GM19239 (cell line): ENCODE measurements around the gene PKN2.

Source experiments
- DNase-seq: peaks from one replicate; pipeline ENCODE4 v3.0.0; 2011; ENCODE audit warnings: low spot score; ENCODE audit not compliant: insufficient read length
- FAIRE-seq: peaks from 2 replicates; lab custom pipeline; 2011; peaks lifted over from hg19 to GRCh38; lab: Jason Lieb, UNC

Gene PKN2

GRCh38 chr1:88730132-88730675, 46.1 kb downstream of the PKN2 start:
- FAIRE-seq (no peak), DNase-seq (no peak)

- FAIRE-seq (no peak), DNase-seq (no peak)
These were observed 46.9 kb downstream of the PKN2 start for GRCh38 chr1:88730995-88731394.

GRCh38 chr1:88731475-88732269, 47.6 kb downstream of the PKN2 start:
- DNase-seq: no peak
- FAIRE-seq: peak; percentile 56

- no peak for FAIRE-seq
- no peak for DNase-seq
These were observed 51.3 kb downstream of the PKN2 start for GRCh38 chr1:88735382-88735781.

- no peak for DNase-seq
- FAIRE-seq: no peak
These were observed 51.8 kb downstream of the PKN2 start for GRCh38 chr1:88735909-88736308.

- no peak for DNase-seq
- FAIRE-seq: peak; percentile 76
These were observed 52.7 kb downstream of the PKN2 start for GRCh38 chr1:88736633-88737248.

- FAIRE-seq (no peak), DNase-seq (no peak)
These were observed 53.4 kb downstream of the PKN2 start for GRCh38 chr1:88737338-88737927.

GRCh38 chr1:88740784-88741183, 56.7 kb downstream of the PKN2 start:
- DNase-seq (no peak), FAIRE-seq (no peak)

- FAIRE-seq (no peak), DNase-seq (no peak)
These were observed 57.3 kb downstream of the PKN2 start for GRCh38 chr1:88741413-88741812.

- no peak for DNase-seq
- no peak for FAIRE-seq
These were observed 58.5 kb downstream of the PKN2 start for GRCh38 chr1:88742531-88742930.

- DNase-seq (no peak), FAIRE-seq (peak; percentile 76)
These were observed 60.1 kb downstream of the PKN2 start for GRCh38 chr1:88744142-88744541.

- FAIRE-seq (no peak), DNase-seq (no peak)
These were observed 62.8 kb downstream of the PKN2 start for GRCh38 chr1:88746916-88747315.

- FAIRE-seq (no peak), DNase-seq (no peak)
These were observed 67.6 kb downstream of the PKN2 start for GRCh38 chr1:88751714-88752113.

GRCh38 chr1:88753506-88753905, 69.4 kb downstream of the PKN2 start:
- DNase-seq (no peak), FAIRE-seq (no peak)

GRCh38 chr1:88763649-88764406, 79.8 kb downstream of the PKN2 start:
- no peak for DNase-seq
- no peak for FAIRE-seq

GRCh38 chr1:88768187-88768586, 84.1 kb downstream of the PKN2 start:
- FAIRE-seq (no peak), DNase-seq (no peak)

- no peak for DNase-seq
- no peak for FAIRE-seq
These were observed 84.7 kb downstream of the PKN2 start for GRCh38 chr1:88768816-88769215.

GRCh38 chr1:88773540-88774150, 89.6 kb downstream of the PKN2 start:
- DNase-seq (no peak), FAIRE-seq (no peak)

GRCh38 chr1:88774151-88774556, 90.1 kb downstream of the PKN2 start:
- FAIRE-seq: no peak
- no peak for DNase-seq

- peak; percentile 47 for FAIRE-seq
These were observed 93.6 kb downstream of the PKN2 start for GRCh38 chr1:88777604-88778149.

More at GRCh38 chr1:88777604-88778149, 93.6 kb downstream of the PKN2 start:
- DNase-seq: no peak
